HepG2 (cell line): ENCODE results near the gene BRD2. TPM values are rescaled to one million over a fixed set of nuclear protein-coding genes. Genes with fewer than 3 reads are reported as not detected.

Experiments
- FLYWCH1 ChIP-seq: sonication (generic); formaldehyde crosslinking; IDR thresholded peaks from 2 replicates; pipeline ENCODE4 v1.8.1; 2023; ENCODE audit warnings: mild to moderate bottlenecking, missing genetic modification reagents
- GRHL1 ChIP-seq: sonication (generic); formaldehyde crosslinking; conservative IDR thresholded peaks from 2 replicates; pipeline ENCODE4 v1.8.0; 2022; ENCODE audit warnings: missing genetic modification reagents
- ISX ChIP-seq: sonication (generic); formaldehyde crosslinking; conservative IDR thresholded peaks from 2 replicates; pipeline ENCODE4 v1.5.0; 2020; ENCODE audit warnings: missing genetic modification reagents
- KDM3A ChIP-seq: IDR thresholded peaks from 2 replicates; pipeline ENCODE4 v1.6.1; 2018; ENCODE audit warnings: low read depth, missing compliant biosample characterization
- MAX ChIP-seq: IDR thresholded peaks from 2 replicates; pipeline ENCODE4 v1.6.1; 2012; ENCODE audit warnings: inconsistent platforms
- MED1 ChIP-seq: sonication (generic); formaldehyde crosslinking; IDR thresholded peaks from 2 replicates; pipeline ENCODE4 v1.4.0; 2020; ENCODE audit warnings: missing genetic modification reagents
- NR2F2 ChIP-seq: IDR thresholded peaks from 2 replicates; pipeline ENCODE4 v1.6.1; 2012; ENCODE audit warnings: low read depth, inconsistent platforms, borderline replicate concordance
- NRL ChIP-seq: sonication (generic); formaldehyde crosslinking; IDR thresholded peaks from 2 replicates; pipeline ENCODE4 v1.5.0; 2020; ENCODE audit warnings: missing genetic modification reagents, mild to moderate bottlenecking, moderate library complexity, borderline replicate concordance
- RAD21 ChIP-seq: fragments of 450-650 bp; formaldehyde crosslinking; IDR thresholded peaks from 2 replicates; pipeline ENCODE4 v1.5.0; 2020; ENCODE audit warnings: mild to moderate bottlenecking
- RARG ChIP-seq: sonication (generic); formaldehyde crosslinking; IDR thresholded peaks from 2 replicates; pipeline ENCODE4 v1.4.0; 2020; ENCODE audit warnings: low read depth, mild to moderate bottlenecking, missing genetic modification reagents
- REL ChIP-seq: sonication (generic); formaldehyde crosslinking; conservative IDR thresholded peaks from 2 replicates; pipeline ENCODE4 v1.8.0; 2022; ENCODE audit warnings: mild to moderate bottlenecking, missing genetic modification reagents, moderate library complexity
- RNF2 ChIP-seq: fragments of 450-650 bp; conservative IDR thresholded peaks from 2 replicates; pipeline ENCODE4 v1.6.1; 2016; ENCODE audit warnings: low read depth
- SNAPC2 ChIP-seq: sonication (generic); formaldehyde crosslinking; IDR thresholded peaks from 2 replicates; pipeline ENCODE4 v1.8.1; 2022; ENCODE audit warnings: mild to moderate bottlenecking, missing genetic modification reagents
- SP4 ChIP-seq: sonication (generic); formaldehyde crosslinking; IDR thresholded peaks from 2 replicates; pipeline ENCODE4 v1.8.1; 2023; ENCODE audit warnings: mild to moderate bottlenecking, missing genetic modification reagents
- SSRP1 ChIP-seq: IDR thresholded peaks from 2 replicates; pipeline ENCODE4 v1.6.1; 2016; ENCODE audit warnings: control low read depth
- TOPORS ChIP-seq: sonication (generic); formaldehyde crosslinking; IDR thresholded peaks from 2 replicates; pipeline ENCODE4 v1.8.0; 2023; ENCODE audit warnings: mild to moderate bottlenecking, missing genetic modification reagents
- TP53 ChIP-seq: sonication (generic); formaldehyde crosslinking; conservative IDR thresholded peaks from 2 replicates; pipeline ENCODE4 v1.4.0; 2020; ENCODE audit warnings: missing genetic modification reagents
- TRIM24 ChIP-seq: sonication (generic); formaldehyde crosslinking; IDR thresholded peaks from 2 replicates; pipeline ENCODE4 v1.8.0; 2022; ENCODE audit warnings: mild to moderate bottlenecking, missing genetic modification reagents
- ZBTB7A ChIP-seq: sonication (generic); formaldehyde crosslinking; IDR thresholded peaks from 2 replicates; pipeline ENCODE4 v1.8.0; 2022; ENCODE audit warnings: mild to moderate bottlenecking, missing genetic modification reagents
- ZNF33B ChIP-seq: sonication (generic); formaldehyde crosslinking; IDR thresholded peaks from 2 replicates; pipeline ENCODE4 v1.5.1; 2020; ENCODE audit warnings: mild to moderate bottlenecking, missing genetic modification reagents
- ZNF577 ChIP-seq: sonication (generic); formaldehyde crosslinking; IDR thresholded peaks from 2 replicates; pipeline ENCODE4 v1.4.0; 2020; ENCODE audit warnings: mild to moderate bottlenecking, low read depth, missing genetic modification reagents, borderline replicate concordance
- ZNF607 ChIP-seq: sonication (generic); formaldehyde crosslinking; IDR thresholded peaks from 2 replicates; pipeline ENCODE4 v1.5.1; 2020; ENCODE audit warnings: missing genetic modification reagents, mild to moderate bottlenecking, borderline replicate concordance
- ZNF766 ChIP-seq: sonication (generic); formaldehyde crosslinking; IDR thresholded peaks from 2 replicates; pipeline ENCODE4 v1.5.0; 2020; ENCODE audit warnings: missing genetic modification reagents, borderline replicate concordance
- polyA plus RNA-seq, 8 experiments: library from polyadenylated mRNA; depleted of rRNA in 3 of 8; stranded (reverse) in 7 of 8; unstranded in 1 of 8; fragments of >200 nt; fragmentation: Illumina TruSeq in 4 of 8; extraction: Trizol in 4 of 8; gene quantifications; 2 replicates each; pipeline versions ENCODE4 v1.2.1 to v1.2.3, GENCODE V29; 2011 to 2016; ENCODE audit warnings: low read depth in 4 of 8, missing spikeins in 1 of 8, mixed read lengths in 1 of 8; ENCODE audit not compliant: insufficient read depth in 1 of 8
- total RNA-seq, 5 experiments: library from RNA; depleted of rRNA; stranded (reverse); fragments of >200 nt; fragmentation: Illumina TruSeq; extraction: Trizol; gene quantifications; 2 replicates each; pipeline ENCODE4 v1.2.3, GENCODE V29; 2016; ENCODE audit warnings: low read depth in 1 of 5
- TF ChIP-seq, protein P1 (sequence below): sonication (generic); formaldehyde crosslinking; IDR thresholded peaks from 2 replicates; pipeline ENCODE4 v1.4.0; 2020; ENCODE audit warnings: mild to moderate bottlenecking, low read depth, missing genetic modification reagents
- TF ChIP-seq, protein P2 (sequence below): sonication (generic); formaldehyde crosslinking; IDR thresholded peaks from 2 replicates; pipeline ENCODE4 v1.5.0; 2020; ENCODE audit warnings: mild to moderate bottlenecking, missing genetic modification reagents

Gene BRD2
- total and polyA plus RNA-seq, 2 of the 13 experiments (the other 11 are each of a cell fraction or from before 2014, with no cell fraction given), result 143 to 202 TPM

- TF ChIP-seq, protein P1, sequence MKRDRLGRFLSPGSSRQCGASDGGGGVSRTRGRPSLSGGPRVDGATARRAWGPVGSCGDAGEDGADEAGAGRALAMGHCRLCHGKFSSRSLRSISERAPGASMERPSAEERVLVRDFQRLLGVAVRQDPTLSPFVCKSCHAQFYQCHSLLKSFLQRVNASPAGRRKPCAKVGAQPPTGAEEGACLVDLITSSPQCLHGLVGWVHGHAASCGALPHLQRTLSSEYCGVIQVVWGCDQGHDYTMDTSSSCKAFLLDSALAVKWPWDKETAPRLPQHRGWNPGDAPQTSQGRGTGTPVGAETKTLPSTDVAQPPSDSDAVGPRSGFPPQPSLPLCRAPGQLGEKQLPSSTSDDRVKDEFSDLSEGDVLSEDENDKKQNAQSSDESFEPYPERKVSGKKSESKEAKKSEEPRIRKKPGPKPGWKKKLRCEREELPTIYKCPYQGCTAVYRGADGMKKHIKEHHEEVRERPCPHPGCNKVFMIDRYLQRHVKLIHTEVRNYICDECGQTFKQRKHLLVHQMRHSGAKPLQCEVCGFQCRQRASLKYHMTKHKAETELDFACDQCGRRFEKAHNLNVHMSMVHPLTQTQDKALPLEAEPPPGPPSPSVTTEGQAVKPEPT (CRISPR knock-in tag), result no peak
- TF ChIP-seq, protein P2, sequence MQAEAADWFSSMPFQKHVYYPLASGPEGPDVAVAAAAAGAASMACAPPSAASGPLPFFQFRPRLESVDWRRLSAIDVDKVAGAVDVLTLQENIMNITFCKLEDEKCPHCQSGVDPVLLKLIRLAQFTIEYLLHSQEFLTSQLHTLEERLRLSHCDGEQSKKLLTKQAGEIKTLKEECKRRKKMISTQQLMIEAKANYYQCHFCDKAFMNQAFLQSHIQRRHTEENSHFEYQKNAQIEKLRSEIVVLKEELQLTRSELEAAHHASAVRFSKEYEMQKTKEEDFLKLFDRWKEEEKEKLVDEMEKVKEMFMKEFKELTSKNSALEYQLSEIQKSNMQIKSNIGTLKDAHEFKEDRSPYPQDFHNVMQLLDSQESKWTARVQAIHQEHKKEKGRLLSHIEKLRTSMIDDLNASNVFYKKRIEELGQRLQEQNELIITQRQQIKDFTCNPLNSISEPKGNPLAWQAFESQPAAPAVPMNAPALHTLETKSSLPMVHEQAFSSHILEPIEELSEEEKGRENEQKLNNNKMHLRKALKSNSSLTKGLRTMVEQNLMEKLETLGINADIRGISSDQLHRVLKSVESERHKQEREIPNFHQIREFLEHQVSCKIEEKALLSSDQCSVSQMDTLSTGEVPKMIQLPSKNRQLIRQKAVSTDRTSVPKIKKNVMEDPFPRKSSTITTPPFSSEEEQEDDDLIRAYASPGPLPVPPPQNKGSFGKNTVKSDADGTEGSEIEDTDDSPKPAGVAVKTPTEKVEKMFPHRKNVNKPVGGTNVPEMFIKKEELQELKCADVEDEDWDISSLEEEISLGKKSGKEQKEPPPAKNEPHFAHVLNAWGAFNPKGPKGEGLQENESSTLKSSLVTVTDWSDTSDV (CRISPR knock-in tag), result peak; percentile 65; the same call in 1 of the 2 replicates
- TF ChIP-seq MED1 (CRISPR knock-in tag) (no peak), NR2F2 (no peak), SSRP1 (CRISPR knock-in tag) (no peak; the same call in 1 of the 2 replicates), ZNF577 (CRISPR knock-in tag) (no peak), ISX (CRISPR knock-in tag) (no peak), RARG (CRISPR knock-in tag) (no peak), ZNF33B (CRISPR knock-in tag) (no peak), TOPORS (no peak; the same call in 1 of the 2 replicates), SP4 (CRISPR knock-in tag) (no peak), ZNF607 (no peak), TRIM24 (CRISPR knock-in tag) (no peak), REL (CRISPR knock-in tag) (peak; percentile 94), NRL (CRISPR knock-in tag) (peak; percentile 81; the same call in 1 of the 2 replicates), MAX (no peak), FLYWCH1 (CRISPR knock-in tag) (no peak), ZBTB7A (CRISPR knock-in tag) (no peak), SNAPC2 (CRISPR knock-in tag) (peak; percentile 78), TP53 (CRISPR knock-in tag) (no peak; the same call in 1 of the 2 replicates), RAD21 (CRISPR knock-in tag) (no peak), GRHL1 (CRISPR knock-in tag) (no peak; the same call in 1 of the 2 replicates), ZNF766 (CRISPR knock-in tag) (no peak), KDM3A (CRISPR knock-in tag) (peak; percentile 24; the same call in 1 of the 2 replicates), RNF2 (no peak)
These were observed 4.2 kb downstream of the BRD2 start (continued) for GRCh38 chr6:32972353-32973143.
